ENCODE results near the gene IWS1. TPM values are rescaled to one million over a fixed set of nuclear protein-coding genes. Genes with fewer than 3 reads are reported as not detected.
"Not testable (repeated sequence)": the region's sequence is repeated elsewhere in the genome, so short reads cannot be mapped to it uniquely, and the experiment has no call there.

The IWS1 gene
- total and polyA plus RNA-seq, 7 experiments from 2014 or later: 15.7 to 57.5 (median 39.7) TPM

DNA sequence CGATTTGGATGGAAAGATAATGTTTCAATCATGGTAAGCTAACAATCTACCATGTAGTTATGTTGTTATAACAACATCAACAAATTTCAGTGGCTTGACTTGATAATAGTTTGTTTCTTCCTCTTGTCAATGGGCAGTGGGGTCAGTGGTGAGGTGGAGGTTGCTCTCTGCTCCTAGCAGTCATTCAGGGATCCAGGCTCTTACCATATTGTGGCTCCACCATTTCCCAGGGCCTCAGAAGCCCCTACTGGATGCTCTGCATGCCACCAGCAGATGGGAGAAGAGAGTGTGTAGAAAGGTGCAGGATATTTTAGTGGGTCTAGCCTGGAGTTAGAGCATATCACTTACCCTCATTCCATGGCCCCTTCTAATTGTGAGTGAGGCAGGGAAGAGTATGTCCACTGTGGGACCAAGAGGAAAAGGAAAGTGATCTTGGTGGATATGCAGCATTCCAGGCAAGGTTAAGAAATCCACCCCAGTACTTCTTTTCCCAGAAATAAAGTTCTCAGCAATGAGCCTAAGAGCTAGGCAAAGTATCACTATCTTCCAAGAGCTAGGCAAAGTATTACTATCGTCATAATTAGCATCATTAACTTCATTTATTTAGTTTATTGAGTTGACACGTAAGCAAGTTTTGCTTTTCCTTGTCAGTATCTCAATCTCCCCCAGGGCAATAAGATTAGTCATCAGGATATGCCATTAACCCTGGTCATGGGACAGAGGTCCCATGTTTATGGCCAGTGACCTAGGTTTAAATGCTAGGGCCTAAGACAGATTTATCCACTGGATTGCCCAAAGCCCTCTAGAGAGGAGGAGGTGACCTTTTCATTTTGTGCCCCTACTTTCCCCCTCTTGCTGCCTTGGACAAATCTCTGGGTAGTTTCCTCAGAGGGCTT is 4.2 kb upstream of the IWS1 start:
- H3K27ac Mint-ChIP-seq: peak overlapping the region in 1 of 9 donors; percentile 9
- Histone ChIP-seq H3K36me3 (ENCODE audit: control insufficient read depth in 2 of 3, insufficient read depth in 3 of 3, low read length in 3 of 3) (peaks cover 0 to 6% (median 0%) of the 10 kb centered on the region in 3 experiments), H3K27me3 (ENCODE audit: control insufficient read depth in 2 of 2, insufficient read depth in 2 of 2, low read length in 2 of 2) (peaks cover 0 to 3% of the 10 kb centered on the region in 2 donors), H3K4me3 (ENCODE audit: low read length) (no peak overlapping the region), H3K4me1 (ENCODE audit: control insufficient read depth in 2 of 2, insufficient read depth in 2 of 2, low read length in 2 of 2) (peaks cover 4 to 6% of the 10 kb centered on the region in 2 donors), H3K27ac (ENCODE audit: low read depth, low read length) (no peak overlapping the region), H3K9me3 (ENCODE audit: control insufficient read depth in 2 of 3, low read length in 3 of 3) (no peaks in the 10 kb centered on the region)
- no peak overlapping the region for H3K4me3 Mint-ChIP-seq
- peaks cover 9 to 19% (median 14%) of the 10 kb centered on the region in 7 donors for H3K4me1 Mint-ChIP-seq
- ATAC-seq (no peak), DNase-seq (peak in 1 of 9 donors; percentile 18)
- H3K9me3 Mint-ChIP-seq: peaks cover 0 to 2% (median 0%) of the 10 kb centered on the region in 11 donors
- peaks cover 0 to 20% (median 0%) of the 10 kb centered on the region in 5 donors for H3K27me3 Mint-ChIP-seq
- intact Hi-C loops (cut with micrococcal nuclease): no loop called here
- H3K36me3 Mint-ChIP-seq: peaks cover 0 to 7% (median 0%) of the 10 kb centered on the region in 5 donors
- POLR2A ChIA-PET: interaction anchor here (2.6 kb wide), 1 partner anchor 172 kb away, joined by 11 read pairs; the partner anchor contains the start of gene SFT2D3
- CTCF ChIA-PET: no interaction called here

DNA sequence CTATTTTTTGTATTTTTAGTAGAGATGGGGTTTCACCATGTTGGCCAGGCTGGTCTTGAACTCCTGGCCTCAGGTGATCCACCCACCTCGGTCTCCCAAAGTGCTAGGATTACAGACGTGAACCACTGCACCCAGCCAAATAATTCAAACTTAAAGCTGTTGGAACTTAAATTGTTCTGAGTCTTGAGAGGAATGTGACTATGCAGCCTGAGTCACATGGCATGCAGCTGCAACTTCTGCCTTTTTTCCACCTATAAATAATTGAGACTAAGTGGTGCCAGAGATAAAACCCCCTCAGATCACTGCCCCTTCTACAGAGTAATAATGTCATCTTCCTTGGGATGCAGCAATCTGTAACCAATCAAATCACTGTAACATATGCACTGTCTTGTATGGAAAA is 3.1 kb upstream of the IWS1 start:
- POLR2A ChIA-PET: interaction anchor here (2.6 kb wide), 1 partner anchor 173 kb away, joined by 11 read pairs; the partner anchor contains the start of gene SFT2D3
- H3K9me3 Mint-ChIP-seq; ATAC-seq; DNase-seq; H3K36me3 ChIP-seq (ENCODE audit: control insufficient read depth in 2 of 3, insufficient read depth in 3 of 3, low read length in 3 of 3); H3K36me3 Mint-ChIP-seq; H3K4me3 ChIP-seq (ENCODE audit: low read length); H3K4me3 Mint-ChIP-seq; H3K9me3 ChIP-seq (ENCODE audit: control insufficient read depth in 2 of 3, low read length in 3 of 3); H3K27me3 ChIP-seq (ENCODE audit: control insufficient read depth in 2 of 2, insufficient read depth in 2 of 2, low read length in 2 of 2); H3K4me1 ChIP-seq (ENCODE audit: control insufficient read depth in 2 of 2, insufficient read depth in 2 of 2, low read length in 2 of 2); H3K27ac ChIP-seq (ENCODE audit: low read depth, low read length); CTCF ChIA-PET: not testable (repeated sequence)
- intact Hi-C loops (cut with micrococcal nuclease): loop anchor here (5.0 to 10.0 kb wide), 9 partner anchors 63 to 872 kb away; partner anchors contain the start of genes AMMECR1L (in 2 of the 2), GYPC (in 1 of the 2), POLR2D (in 1 of the 2) and UGGT1 (in 1 of the 2)
- H3K27ac Mint-ChIP-seq: peak overlapping the region in 1 of 9 donors; percentile 65
- peaks cover 9 to 25% (median 18%) of the 10 kb centered on the region in 7 donors for H3K4me1 Mint-ChIP-seq
- H3K27me3 Mint-ChIP-seq: peaks cover 0 to 19% (median 0%) of the 10 kb centered on the region in 5 donors

DNA sequence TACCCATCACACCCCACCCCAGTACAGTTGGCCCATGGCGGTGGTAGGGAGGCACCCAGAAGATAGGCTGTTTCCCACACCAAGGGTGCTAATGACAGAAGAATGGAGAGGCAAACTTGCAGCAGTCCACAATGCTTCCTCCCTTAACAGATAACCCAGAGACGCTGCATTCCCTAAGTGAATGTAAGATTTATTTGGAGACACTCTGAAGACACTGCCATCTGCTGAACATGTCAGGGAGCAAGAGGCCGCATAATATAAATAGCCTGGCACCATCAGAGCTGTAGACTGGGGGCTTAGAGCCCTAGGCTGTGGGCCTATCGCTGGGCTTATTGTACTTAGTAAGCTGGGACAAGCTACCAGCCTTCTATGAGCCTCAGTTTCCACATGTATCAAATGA is 2.2 kb upstream of the IWS1 start:
- Mint-ChIP-seq H3K27ac (peak overlapping the region in 8 of 9 donors; percentile 88 to 99 (median 99)), H3K9me3 (peaks cover 0 to 2% (median 0%) of the 10 kb centered on the region in 11 donors), H3K27me3 (peaks cover 0 to 11% (median 0%) of the 10 kb centered on the region in 5 donors), H3K36me3 (peaks cover 0 to 8% (median 3%) of the 10 kb centered on the region in 5 donors), H3K4me1 (peaks cover 14 to 33% (median 25%) of the 10 kb centered on the region in 7 donors), H3K4me3 (peak overlapping the region in 1 of 10 donors; percentile 99)
- H3K36me3 ChIP-seq (ENCODE audit: control insufficient read depth in 2 of 3, insufficient read depth in 3 of 3, low read length in 3 of 3): peaks cover 0 to 10% (median 0%) of the 10 kb centered on the region in 3 experiments
- ATAC-seq (no peak), DNase-seq (peak in 1 of 9 donors; percentile 8)
- peaks cover 0 to 3% of the 10 kb centered on the region in 2 donors for H3K27me3 ChIP-seq (ENCODE audit: control insufficient read depth in 2 of 2, insufficient read depth in 2 of 2, low read length in 2 of 2)
- CTCF ChIA-PET: no interaction called here
- peaks cover 6 to 9% of the 10 kb centered on the region in 2 donors for H3K4me1 ChIP-seq (ENCODE audit: control insufficient read depth in 2 of 2, insufficient read depth in 2 of 2, low read length in 2 of 2)
- no peaks in the 10 kb centered on the region for H3K9me3 ChIP-seq (ENCODE audit: control insufficient read depth in 2 of 3, low read length in 3 of 3)
- no peak overlapping the region for H3K27ac ChIP-seq (ENCODE audit: low read depth, low read length)
- POLR2A ChIA-PET: interaction anchor here (0.9 to 2.6 kb wide), 2 partner anchors 174 to 176 kb away, joined by 3 to 11 read pairs; partner anchors contain the start of gene SFT2D3
- no peak overlapping the region for H3K4me3 ChIP-seq (ENCODE audit: low read length)
- intact Hi-C loops (cut with micrococcal nuclease): loop anchor here (5.0 to 10.0 kb wide), 9 partner anchors 64 to 871 kb away; partner anchors contain the start of genes AMMECR1L (in 2 of the 2), GYPC (in 1 of the 2), POLR2D (in 1 of the 2) and UGGT1 (in 1 of the 2)

DNA sequence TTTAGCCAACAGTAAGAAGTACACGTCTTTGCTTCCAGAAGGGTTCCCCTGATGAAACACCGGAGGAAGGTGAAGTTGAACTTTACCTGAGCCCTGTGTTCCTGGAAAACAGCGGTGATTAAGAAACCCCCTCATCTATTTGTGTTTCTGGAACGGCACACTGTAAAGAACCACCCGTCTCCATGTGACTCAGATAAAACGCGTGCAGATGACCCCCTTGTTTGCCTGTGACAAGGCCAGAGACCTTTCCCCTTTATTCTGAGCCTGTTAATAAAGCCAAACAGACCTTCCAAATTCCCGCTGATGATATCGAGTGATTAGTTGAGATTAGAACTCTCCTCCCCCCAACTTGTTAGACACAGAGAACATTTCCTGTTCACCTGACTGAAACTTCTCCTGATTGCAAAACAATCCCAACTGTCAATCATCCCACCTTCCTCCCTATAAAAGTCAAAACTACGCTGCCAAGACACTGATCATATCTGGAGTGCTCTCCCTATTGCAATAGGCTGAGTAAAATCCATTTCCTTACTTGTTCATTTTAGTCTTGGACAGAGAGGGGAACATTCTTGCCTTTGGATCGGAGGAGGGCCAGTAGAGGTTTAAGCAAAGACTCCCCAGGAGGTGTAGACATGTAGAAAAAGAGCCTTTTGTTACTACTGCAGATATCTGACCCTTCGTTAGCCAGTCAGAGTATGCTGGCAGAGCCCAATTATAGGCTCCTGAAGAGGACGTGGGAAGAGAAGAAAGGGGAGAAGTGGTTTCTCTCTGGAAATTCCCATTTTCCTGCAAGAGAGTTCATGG is 914 bp upstream of the IWS1 start:
- Mint-ChIP-seq H3K27me3 (peaks cover 0 to 9% (median 0%) of the 10 kb centered on the region in 5 donors), H3K9me3 (peaks cover 0 to 2% (median 0%) of the 10 kb centered on the region in 11 donors), H3K36me3 (peaks cover 0 to 13% (median 7%) of the 10 kb centered on the region in 5 donors), H3K4me1 (peaks cover 14 to 43% (median 35%) of the 10 kb centered on the region in 7 donors), H3K4me3 (peak overlapping the region; percentile 81 to 99 (median 96)), H3K27ac (peak overlapping the region; percentile 87 to 99 (median 99))
- intact Hi-C loops (cut with micrococcal nuclease): loop anchor here (2.0 to 10.0 kb wide), 14 partner anchors 42 to 870 kb away; partner anchors contain the start of genes AMMECR1L (in 2 of the 2), ERCC3 (in 1 of the 2), GYPC (in 1 of the 2) and POLR2D (in 1 of the 2)
- Histone ChIP-seq H3K27ac (ENCODE audit: low read depth, low read length) (peak overlapping the region; percentile 82), H3K27me3 (ENCODE audit: control insufficient read depth in 2 of 2, insufficient read depth in 2 of 2, low read length in 2 of 2) (no peaks in the 10 kb centered on the region), H3K4me3 (ENCODE audit: low read length) (peak overlapping the region; percentile 87), H3K9me3 (ENCODE audit: control insufficient read depth in 2 of 3, low read length in 3 of 3) (no peaks in the 10 kb centered on the region), H3K36me3 (ENCODE audit: control insufficient read depth in 2 of 3, insufficient read depth in 3 of 3, low read length in 3 of 3) (peaks cover 0 to 22% (median 0%) of the 10 kb centered on the region in 3 experiments), H3K4me1 (ENCODE audit: control insufficient read depth in 2 of 2, insufficient read depth in 2 of 2, low read length in 2 of 2) (peaks cover 6 to 9% of the 10 kb centered on the region in 2 donors)
- CTCF ChIA-PET: interaction anchor here (0.8 kb wide), 1 partner anchor 64 kb away, joined by 3 read pairs; no protein-coding TSS in a partner anchor
- DNase-seq (peak in 1 of 9 donors; percentile 20), ATAC-seq (peak; percentile 12)
- POLR2A ChIA-PET: interaction anchor here (0.7 to 2.8 kb wide), 10 partner anchors 12 to 564 kb away, joined by 3 to 15 read pairs (median 5); partner anchors contain the start of gene SFT2D3

DNA sequence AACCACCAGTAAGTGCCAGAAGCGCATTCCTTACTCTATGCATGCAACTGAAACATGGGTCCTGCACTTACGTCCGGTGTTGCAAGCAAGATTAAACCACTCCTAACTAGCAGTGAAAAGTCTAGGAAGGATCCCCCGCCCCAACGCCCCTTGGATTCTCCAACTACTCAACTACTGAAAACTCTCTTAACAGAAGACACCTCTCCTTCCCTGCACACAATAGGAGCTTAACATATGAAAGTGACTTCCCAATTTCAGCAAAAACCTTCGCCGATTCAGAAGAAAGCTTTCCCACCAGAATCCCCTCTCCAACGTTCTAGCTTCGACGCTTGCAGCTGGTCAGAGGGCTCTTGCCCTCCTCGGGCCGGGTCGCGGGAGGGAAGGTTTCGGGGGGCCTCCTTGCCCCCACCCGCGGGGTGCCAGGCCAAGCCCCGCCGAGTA is 578 bp downstream of the IWS1 start:
- peak overlapping the region; percentile 81 to 99 (median 96) for H3K4me3 Mint-ChIP-seq
- no peak for ATAC-seq
- Histone ChIP-seq H3K27me3 (ENCODE audit: control insufficient read depth in 2 of 2, insufficient read depth in 2 of 2, low read length in 2 of 2) (no peaks in the 10 kb centered on the region), H3K36me3 (ENCODE audit: control insufficient read depth in 2 of 3, insufficient read depth in 3 of 3, low read length in 3 of 3) (peaks cover 0 to 30% (median 0%) of the 10 kb centered on the region in 3 experiments), H3K27ac (ENCODE audit: low read depth, low read length) (peak overlapping the region; percentile 82), H3K4me3 (ENCODE audit: low read length) (peak overlapping the region; percentile 87), H3K4me1 (ENCODE audit: control insufficient read depth in 2 of 2, insufficient read depth in 2 of 2, low read length in 2 of 2) (peaks cover 6 to 9% of the 10 kb centered on the region in 2 donors), H3K9me3 (ENCODE audit: control insufficient read depth in 2 of 3, low read length in 3 of 3) (no peaks in the 10 kb centered on the region)
- DNase-seq: peak in 4 of 9 donors; percentile 5 to 33 (median 26)
- H3K27ac Mint-ChIP-seq: peak overlapping the region; percentile 87 to 99 (median 99)
- H3K36me3 Mint-ChIP-seq: peaks cover under 1 to 16% (median 9%) of the 10 kb centered on the region in 5 donors
- no peaks in the 10 kb centered on the region for H3K9me3 Mint-ChIP-seq
- ChIA-PET CTCF (no interaction called here), POLR2A (interaction anchor here (0.6 to 2.8 kb wide), 8 partner anchors 11 to 444 kb away, joined by 3 to 15 read pairs (median 5); partner anchors contain the start of gene SFT2D3)
- H3K4me1 Mint-ChIP-seq: peaks cover 14 to 52% (median 45%) of the 10 kb centered on the region in 7 donors
- intact Hi-C loops (cut with micrococcal nuclease): loop anchor here (1.0 to 10.0 kb wide), 25 partner anchors 38 to 868 kb away; partner anchors contain the start of genes AMMECR1L (in 2 of the 2), ERCC3 (in 2 of the 2), SFT2D3 (in 2 of the 2) and UGGT1 (in 2 of the 2)
- peaks cover 0 to 9% (median 0%) of the 10 kb centered on the region in 5 donors for H3K27me3 Mint-ChIP-seq

All from naive thymus-derived CD4-positive, alpha-beta T cell (primary cell).